DMS153 (cell line): Measurements from ENCODE around the gene TRIP13.

Source experiments
- DNase-seq: peaks from one replicate; lab custom pipeline; 2025; lab: John Stamatoyannopoulos, UW

Gene TRIP13

DNA sequence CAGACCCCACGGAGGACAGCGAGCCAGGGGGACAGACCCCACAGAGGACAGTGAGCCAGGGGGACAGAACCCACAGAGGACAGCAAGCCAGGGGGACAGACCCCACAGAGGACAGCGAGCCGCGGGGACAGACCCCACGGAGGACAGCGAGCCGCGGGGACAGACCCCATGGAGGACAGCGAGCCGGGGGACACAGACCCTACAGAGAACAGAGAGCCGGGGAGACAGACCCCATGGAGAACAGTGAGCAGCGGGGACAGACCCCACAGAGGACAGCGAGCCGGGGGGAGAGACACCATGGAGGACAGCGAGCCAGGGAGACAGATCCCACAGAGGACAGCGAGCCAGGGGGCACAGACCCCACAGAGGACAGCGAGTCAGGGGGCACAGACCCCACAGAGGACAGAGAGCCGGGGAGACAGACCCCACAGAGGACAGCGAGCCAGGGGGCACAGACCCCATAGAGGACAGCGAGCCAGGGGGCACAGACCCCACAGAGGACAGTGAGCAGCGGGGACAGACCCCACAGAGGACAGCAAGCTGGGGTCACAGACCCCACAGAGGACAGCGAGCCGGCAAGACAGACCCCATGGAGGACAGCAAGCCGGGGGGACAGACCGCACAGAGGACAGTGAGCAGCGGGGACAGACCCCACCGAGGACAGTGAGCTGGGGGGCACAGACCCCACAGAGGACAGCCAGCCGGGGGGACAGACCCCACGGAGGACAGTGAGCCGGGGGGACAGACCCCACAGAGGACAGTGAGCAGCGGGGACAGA lies 37.5 kb upstream of the TRIP13 start:
- no peak for DNase-seq

DNA sequence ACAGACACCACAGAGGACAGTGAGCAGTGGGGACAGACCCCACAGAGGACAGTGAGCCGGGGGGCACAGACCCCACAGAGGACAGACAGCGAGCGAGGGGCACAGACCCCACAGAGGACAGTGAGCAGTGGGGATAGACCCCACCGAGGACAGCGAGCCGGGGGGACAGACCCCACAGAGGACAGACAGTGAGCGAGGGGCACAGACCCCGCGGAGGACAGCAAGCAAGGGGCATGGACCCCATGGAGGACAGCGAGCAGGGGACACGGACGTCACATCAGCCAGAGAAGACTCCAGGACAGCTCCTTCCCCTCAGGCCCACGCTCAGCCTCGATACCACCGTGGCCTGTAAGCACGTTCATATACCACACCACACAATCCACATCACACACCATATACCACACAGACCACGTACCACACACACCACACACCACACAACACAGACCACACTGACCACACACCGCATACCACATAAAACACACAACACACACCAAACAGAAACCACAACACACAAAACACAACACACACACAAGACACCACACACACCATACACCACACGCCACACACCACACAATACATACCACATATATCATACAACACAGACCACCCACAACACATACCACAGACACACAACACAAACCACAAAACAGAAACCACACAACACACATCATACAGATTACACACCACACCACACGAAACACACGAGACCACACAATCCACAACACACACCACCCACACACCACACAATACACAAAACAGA lies 36.7 kb upstream of the TRIP13 start:
- DNase-seq, result no peak

DNA sequence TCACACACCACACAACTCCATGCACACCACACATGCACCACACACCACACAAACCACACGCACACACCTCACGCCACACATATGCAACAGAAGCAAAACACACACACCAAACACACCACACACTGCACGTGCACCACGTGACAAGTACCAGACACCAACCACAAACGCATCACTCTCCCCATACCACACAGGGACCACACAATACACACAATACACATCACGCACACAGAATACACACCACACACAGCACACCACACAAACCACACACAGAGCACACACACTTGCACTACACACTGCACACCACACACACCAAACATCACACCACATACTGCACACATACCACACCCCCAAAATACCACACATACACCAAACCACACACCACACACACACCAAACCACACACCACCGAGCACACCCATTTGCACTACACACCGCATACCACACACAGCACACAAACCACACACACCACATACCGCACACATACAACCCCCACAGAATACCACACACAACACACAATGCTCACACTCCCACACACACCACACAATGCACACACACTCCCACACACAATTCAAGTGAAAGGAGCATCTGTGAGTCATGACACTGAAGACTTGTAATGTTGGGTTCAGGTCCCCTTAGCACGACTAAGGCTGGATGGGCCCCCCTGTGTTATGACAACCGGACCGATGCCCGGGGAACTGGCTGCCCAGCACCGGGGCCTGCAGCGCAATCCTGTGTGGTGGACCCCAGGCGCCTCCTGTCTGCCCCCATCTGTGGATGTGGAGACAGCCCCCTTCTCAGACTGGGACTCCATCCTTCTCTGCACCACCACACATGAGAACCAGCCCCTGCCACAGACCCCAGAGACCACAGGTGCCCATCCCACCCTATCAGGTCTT lies 35.9 kb upstream of the TRIP13 start:
- no peak for DNase-seq

DNA sequence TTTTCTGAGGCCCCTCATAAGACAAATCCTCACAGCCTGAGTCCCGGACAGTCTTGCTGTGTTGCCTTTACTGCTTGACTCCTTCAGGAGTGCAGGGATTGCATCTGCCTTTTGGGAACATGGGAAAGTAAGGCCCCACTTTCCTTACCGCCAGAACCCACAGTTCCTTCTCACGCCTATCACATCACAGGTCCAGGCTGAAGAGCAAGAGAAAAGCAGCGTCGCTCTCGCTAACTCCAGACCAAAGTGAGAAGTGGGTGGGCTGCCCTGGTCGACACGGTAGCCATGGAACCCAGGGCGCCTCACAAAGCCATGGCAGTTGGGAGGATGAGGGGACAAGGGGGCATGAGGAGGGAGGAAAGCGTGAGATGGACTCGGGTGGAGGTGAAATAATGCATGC lies 34.0 kb upstream of the TRIP13 start:
- DNase-seq, result no peak

DNA sequence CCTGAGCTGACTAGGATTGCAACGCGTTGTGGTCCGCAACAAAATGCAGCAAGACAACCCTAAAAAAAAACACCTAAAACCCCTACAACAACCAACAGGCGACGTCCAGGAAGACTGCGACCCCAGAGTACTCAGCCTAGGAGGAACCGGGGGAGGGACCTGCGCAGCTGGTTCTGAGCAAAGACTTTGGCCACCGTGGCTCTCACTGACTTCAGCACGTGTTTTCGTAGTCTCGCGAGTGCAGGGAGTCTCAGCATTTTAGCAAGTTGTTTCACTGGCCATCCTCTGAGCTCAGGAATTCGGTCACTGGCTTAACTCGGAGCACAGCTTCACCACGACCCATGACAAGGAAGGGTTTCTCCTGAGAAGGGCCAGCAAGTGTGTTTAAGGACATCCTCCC lies 33.3 kb upstream of the TRIP13 start:
- no peak for DNase-seq

DNA sequence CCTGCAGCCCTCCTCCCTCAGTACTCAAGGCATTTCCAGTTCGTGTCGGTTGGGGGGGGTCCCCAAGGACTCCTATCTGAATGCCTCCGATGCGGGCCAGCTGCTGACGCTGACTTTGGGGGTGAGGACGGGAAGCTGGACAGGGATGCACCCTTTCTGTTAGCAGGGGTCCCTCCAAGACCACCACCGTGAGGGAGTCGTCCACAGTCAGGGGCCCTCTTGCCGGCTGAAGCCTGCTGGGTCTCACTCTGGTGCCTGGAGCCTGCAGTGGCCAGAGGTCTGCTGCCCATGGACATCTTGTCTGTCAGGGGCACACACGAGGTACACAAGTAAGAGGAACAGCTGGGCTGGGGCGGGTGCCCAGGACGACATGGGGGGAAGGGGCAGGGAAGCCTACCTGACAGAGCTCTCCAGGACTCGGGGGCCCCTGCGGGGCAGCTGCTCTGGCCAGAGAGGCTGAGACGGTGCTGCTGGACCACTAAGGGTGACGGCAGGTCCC lies 32.8 kb upstream of the TRIP13 start:
- DNase-seq, result no peak

DNA sequence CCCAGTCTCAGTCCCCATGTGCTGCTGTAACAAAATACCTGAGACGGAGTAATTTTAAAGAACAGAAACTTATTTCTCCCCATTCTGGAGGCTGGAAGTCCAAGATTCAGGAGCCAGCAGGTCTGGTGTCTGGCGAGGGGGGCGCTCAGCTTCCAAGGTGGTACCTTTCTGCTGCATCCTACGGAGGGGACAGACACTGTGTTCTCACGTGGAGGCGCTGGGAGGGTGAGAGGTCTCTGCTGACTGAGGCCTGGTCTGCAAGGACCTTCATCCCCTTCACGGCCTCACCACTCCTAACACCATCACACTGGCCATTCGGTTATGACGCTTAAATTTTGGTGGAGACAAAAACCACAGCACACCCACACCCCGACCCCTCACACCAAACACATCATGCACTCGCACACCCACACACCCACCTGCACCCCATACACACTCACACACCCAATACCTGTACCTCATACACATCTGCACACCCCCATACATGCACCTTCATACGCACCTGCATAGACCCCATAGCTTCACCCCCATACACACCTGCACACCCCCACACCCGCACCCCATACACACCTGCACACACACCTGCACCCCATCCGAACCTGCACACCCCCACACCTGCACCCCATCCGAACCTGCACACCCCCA lies 32.1 kb upstream of the TRIP13 start:
- DNase-seq, result no peak

DNA sequence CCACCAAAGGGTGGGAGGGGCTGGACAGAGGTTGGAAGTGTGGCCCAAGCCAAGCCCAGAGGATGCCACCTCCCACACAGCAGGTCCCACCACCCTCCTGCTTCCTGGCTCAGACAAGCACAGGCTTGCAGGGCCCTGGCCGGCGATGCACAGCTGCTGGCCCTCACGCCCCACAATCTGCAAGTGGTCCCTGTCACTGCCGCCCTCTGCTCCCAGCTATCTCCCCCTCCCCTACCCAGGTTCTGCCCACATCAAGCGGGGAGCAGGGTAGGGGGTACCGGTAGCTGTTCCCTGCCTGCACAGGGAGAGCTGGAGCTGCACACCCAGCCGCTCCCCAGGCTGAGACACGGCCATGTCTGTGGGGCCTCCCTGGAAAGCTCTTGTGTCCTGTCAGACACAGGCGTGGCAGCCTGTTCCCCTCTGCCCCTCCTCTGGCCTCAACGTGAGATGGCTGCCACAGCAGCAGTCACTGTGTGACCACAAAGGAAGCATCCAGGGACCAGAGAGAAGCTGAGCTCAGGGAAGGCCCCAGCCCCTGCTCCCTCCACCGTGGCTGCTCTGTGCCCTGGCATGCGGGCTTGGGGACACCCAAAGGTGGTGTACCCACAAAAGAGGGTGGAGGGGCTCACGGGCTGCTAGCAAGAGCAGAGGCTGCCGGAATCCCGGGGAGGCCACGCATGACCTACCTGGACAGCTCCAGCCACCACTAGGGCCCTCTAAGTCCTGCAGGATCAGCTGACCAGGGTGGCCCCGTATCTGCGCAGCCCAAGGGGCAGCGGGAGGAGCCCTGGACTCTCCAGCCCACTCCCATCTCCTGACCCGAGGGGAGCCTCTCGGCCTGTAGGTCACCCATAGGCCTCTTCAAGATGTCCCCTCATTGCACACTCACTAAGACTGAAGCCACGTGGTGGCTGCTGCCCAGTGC lies 31.0 kb upstream of the TRIP13 start:
- no peak for DNase-seq

DNA sequence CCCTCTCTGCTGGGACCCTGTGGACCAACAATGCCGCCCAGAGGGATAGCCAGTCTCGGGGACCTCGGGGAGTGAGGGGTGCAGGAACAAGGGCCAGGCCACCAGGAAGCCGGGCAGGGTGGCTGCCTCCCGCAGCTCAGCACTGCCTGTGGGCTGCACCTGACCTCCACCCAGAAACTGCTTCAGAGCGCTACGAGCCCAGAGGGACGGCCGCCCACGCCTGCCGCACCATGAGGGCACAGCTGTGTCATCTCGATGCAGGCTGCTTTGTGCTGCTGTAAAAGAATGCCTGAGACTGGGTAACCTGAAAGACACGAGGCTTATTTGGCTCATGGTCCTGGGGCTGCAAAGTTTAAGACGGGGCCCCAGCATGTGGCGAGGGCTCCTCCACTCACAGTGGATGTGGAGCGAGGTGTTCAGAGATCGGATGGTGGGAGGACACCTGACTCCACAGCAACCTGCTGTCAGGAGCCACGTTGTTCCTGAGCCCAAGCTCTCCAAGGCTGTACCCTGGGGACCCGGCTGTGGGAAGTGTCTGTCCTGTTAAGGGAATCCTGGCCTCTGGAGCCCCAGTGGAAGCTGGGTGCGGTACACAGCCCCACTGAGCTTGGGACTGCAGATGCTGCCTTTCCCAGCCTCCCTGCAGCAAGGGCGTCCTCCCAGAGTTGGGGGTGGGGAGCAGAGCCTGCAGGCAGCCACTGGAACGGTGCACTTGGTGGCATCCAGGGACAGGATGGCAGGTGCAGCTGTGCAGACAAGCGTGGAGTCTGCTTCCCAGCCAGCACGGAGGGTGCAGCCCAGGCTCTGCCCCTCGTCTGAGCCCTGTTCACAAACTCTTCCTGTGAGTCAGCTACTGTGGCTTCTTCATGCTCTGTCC lies 30.1 kb upstream of the TRIP13 start:
- DNase-seq, result no peak

DNA sequence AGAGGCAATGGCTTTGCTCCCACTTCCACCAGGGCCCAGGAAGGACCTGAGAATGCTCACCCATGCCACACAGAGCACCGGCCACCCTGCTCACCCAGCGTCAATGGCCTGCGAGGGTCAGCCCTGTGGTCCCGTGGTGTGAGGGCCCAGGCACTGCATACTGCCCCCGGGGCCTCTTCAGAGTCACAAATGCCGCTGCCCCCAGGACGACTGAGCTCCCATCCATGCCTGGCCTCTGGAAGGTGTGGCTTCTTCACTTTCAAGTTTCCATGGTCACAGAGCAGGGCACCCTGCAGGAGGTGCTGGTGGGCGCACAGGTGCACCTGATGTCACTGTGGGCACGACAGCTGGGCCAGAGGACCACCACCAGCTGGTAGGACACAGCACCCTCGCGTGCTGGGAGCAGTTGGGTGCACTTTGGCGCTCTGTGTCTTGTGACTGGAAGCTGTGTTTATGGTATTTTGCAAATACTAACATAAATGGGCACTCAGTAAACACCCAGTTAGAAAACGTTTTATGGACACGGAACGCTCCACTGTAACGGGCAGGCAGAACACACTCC lies 29.4 kb upstream of the TRIP13 start:
- no peak for DNase-seq

DNA sequence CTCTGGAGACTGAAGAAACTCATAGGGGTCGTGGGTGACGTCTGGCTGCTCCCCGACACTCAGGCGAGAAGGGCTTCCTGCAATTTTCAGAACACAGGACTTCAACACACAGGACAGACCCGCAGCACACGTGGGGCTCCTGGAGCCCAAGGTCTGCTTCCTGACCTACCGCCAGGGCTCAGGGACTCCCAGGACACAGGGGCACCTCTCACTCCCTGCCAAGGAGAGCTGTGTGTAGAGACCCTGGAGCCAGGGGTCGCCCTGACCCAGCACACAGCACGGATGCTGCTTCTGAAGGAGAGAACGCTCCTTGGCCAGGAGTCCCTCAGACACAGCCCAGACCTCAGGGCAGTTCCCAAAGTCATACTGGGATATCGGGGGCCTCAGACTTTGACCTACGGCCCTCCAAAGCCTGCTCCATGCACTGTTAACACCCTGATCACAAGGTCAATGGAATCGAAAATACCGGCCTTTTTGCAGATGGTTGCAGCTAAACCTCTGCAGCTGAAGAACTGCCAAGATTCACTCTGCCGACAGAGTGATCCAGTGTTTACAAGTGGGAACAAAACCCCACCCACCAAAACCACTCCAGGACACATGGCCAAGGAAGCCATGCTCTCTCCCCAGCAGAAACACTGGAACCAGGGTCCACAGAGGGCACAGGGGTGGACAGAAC lies 28.1 kb upstream of the TRIP13 start:
- no peak for DNase-seq

DNA sequence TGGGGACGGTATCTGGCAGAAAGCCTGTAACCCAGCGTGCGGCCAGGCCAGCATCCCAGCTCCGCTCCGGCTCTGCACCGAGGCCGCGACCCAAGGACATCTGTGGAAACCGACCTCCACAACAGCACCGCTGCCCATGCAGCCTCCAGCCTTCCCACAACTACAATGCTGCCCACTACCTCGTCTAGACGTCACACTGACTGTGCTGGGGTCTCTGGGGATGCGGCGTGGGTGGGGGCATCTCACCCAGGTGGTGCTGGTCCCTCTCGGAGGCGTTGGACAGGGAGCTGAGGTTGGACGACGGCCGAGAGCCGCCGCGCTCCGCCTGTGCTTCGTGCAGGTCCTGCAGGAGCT lies 27.5 kb upstream of the TRIP13 start:
- no peak for DNase-seq

DNA sequence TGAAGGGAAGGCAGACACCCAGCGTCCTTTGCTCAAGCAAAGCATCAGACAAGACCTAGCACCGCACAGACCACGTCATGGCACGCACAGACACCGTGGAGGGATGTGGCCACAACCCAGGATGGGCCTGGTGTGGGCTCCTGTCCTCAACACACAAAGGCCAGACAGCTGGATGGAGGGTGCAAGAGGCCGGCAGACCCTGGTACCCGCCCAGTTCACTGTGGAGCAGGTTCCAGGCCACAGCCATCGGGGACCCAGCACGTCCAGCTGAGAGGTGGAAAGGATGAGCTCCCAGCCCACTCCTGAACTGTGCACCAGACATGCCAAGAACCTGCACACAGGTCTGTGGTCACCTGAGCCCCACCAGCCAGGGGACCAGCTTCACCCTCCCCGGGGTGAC lies 26.9 kb upstream of the TRIP13 start:
- DNase-seq, result no peak

DNA sequence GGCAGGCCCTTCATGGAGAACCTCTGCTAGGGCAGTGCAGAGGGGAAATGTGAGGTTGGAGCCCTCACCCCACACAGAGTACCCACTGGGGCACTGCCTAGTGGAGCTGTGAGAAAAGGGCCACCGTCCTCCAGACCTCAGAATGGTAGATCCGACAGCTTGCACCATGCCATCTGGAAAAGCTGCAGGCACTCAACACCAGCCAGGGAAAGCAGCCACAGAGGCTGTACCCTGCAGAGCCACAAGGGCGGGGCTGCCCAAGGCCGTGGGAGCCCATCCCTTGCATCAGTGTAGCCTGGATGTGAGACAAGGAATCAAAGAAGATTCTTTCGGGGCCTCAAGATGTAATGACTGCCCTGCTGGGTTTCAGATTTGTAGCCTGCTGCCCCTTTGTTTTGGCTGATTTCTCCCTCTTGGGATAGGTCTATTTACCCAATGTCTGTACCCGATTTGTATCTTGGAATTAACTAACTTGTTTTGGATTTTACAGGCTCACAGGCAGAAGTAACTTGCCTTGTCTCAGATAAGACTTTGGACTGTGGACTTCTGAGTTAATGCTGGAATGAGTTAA lies 25.3 kb upstream of the TRIP13 start:
- DNase-seq, result no peak

DNA sequence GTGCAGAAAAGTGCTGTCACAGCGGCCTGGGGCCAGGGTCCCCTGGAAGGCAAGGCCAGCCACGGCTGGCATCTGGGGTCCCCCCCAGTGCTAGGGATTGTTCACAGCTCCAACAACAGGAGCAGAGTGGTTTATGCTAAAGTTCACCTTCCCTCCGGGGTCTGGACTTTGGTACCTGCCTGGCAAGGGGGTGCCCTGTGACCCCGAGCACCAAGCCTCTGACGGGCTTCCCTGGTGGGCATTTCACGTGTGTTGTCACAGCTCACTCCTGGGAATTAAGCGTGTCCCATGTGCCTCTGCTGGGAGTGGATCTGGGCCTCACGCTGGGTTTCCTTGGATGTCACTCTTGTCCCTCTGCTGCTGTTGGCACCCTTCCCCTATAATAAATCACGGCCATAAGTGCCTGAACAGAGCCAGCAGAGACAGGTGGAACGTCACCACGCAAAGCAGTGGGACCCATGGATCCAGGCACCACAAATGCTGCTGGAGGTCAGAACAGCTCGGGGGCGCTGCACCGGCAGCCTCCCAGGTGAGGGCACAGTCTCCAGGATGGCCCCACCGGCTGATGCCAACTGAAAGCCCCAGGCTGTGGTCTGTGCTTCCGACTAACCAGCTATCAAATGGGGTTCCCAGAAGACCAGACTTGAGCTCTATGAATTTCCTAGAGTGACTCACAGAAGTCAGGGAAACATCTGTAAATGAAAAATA lies 24.1 kb upstream of the TRIP13 start:
- DNase-seq, result no peak

DNA sequence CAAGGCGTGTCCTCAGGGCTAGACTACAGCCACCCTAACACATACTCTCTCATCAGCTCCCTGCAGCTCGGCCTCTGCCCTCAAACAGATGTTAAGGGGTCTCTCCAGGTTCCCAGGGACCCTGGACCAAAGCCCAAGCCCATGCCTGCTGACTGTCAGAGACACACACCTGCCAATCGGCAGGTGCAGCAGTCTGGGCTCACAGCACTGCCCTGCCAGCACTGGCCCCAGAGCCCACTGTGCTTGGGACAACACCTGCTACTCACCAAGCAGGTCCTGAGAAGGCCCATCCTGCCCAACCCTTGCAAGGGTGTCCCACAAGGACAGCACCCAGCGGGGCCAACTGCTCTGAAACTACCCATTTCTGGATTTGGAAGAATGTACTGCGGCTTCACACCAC lies 21.7 kb upstream of the TRIP13 start:
- DNase-seq, result no peak

DNA sequence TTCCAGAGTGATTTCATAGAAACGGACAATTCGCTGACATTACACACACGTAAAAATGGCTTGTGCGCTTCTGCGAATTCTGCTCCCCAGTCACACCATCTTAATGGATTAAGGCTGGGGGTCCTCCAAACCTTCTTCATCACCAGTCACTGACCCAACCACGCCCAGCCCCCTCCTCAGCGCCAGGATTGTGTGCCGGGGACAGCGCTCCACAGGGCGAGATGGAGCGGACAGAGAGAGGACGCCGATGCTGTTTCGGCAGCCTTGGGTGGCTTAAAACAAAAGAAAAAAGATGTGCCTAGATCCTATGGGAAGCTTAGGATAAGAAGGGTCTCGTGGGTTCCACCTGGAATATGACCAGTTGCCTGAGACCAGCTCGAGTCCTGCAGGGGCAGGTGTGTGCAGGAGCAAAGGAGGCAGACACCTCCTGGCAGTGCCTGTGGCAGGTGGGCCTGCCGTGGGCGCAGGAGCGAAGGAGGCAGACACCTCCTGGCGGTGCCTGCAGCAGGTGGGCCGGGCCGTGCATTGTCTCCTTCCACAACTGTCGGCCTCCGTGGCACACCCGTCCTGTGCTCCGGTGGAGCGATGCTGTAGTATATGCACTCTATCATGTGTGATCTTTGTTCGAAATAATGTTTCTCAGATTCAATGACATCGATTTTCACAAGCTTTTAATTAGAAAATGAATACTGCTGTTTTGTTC lies 20.9 kb upstream of the TRIP13 start:
- no peak for DNase-seq
